Stimulated activated CD4-positive, alpha-beta T cell treated with anti-CD3 and anti-CD28 coated beads, Interleukin-4, amount 100 ng/mL, for 1 hour (primary cell): ENCODE measurements around the gene ZNF618.
"Not testable (repeated sequence)": the region's sequence is repeated elsewhere in the genome, so short reads cannot be mapped to it uniquely, and the experiment has no call there.

ENCODE experiments used
- DNase-seq: peaks from one replicate; pipeline ENCODE4 v3.0.0-alpha.2; 2020

Gene ZNF618

GRCh38 chr9:114071197-114071795 lies 195.2 kb downstream of the ZNF618 start:
- no peak for DNase-seq

- DNase-seq: no peak
Measured at GRCh38 chr9:114072184-114073140, 196.4 kb downstream of the ZNF618 start.

GRCh38 chr9:114075602-114076001 lies 199.5 kb downstream of the ZNF618 start:
- no peak for DNase-seq

GRCh38 chr9:114076237-114077161 lies 200.4 kb downstream of the ZNF618 start:
- no peak for DNase-seq

GRCh38 chr9:114077162-114077837 lies 201.2 kb downstream of the ZNF618 start:
- no peak for DNase-seq

- DNase-seq: no peak
Measured at GRCh38 chr9:114078021-114078780, 202.1 kb downstream of the ZNF618 start, which contains the start of gene AMBP. AMBP (minus strand) TSS chr9:114078300; CDS start chr9:114078209, 91 bp downstream.

GRCh38 chr9:114078781-114079156 lies 202.7 kb downstream of the ZNF618 start:
- DNase-seq: no peak

GRCh38 chr9:114080195-114080772 lies 204.2 kb downstream of the ZNF618 start:
- DNase-seq: no peak

- DNase-seq: no peak
Measured at GRCh38 chr9:114080773-114081440, 204.8 kb downstream of the ZNF618 start.

- no peak for DNase-seq
Measured at GRCh38 chr9:114081441-114082016, 205.4 kb downstream of the ZNF618 start.

GRCh38 chr9:114082017-114082762 lies 206.1 kb downstream of the ZNF618 start:
- DNase-seq: peak; percentile 77

GRCh38 chr9:114082763-114083412 lies 206.8 kb downstream of the ZNF618 start:
- not testable (repeated sequence) for DNase-seq

GRCh38 chr9:114083666-114084065 lies 207.6 kb downstream of the ZNF618 start:
- DNase-seq: no peak

GRCh38 chr9:114084282-114085073 lies 208.4 kb downstream of the ZNF618 start:
- no peak for DNase-seq

- no peak for DNase-seq
Measured at GRCh38 chr9:114085387-114085789, 209.3 kb downstream of the ZNF618 start.

GRCh38 chr9:114086009-114086408 lies 209.9 kb downstream of the ZNF618 start:
- no peak for DNase-seq

GRCh38 chr9:114086607-114087006 lies 210.5 kb downstream of the ZNF618 start:
- DNase-seq: no peak

GRCh38 chr9:114087721-114088120 lies 211.6 kb downstream of the ZNF618 start:
- no peak for DNase-seq
